PC-9 (cell line): ENCODE results near the gene USP28. TPM values are rescaled to one million over a fixed set of nuclear protein-coding genes. Genes with fewer than 3 reads are reported as not detected.

Experiments
- BruUV-seq: library from RNA; stranded (reverse); fragments of 400-500 nt; replicated peaks from 2 replicates; lab custom pipeline; 2021; lab: Mats Ljungman, UMichigan
- CTCF ChIA-PET: fragments of 300-600 bp; sonication (Branson Sonifier 250); formaldehyde crosslinking; loops from one replicate; lab custom pipeline; 2022; ENCODE audit warnings: antibody characterized with exemption; lab: Charles Lee
- POLR2A ChIA-PET: fragments of 300-600 bp; sonication (Branson Sonifier 250); formaldehyde crosslinking; loops from one replicate; lab custom pipeline; 2022; ENCODE audit warnings: antibody characterized with exemption; ENCODE audit not compliant: unreplicated experiment; lab: Charles Lee
- DNase-seq, 2 experiments: peaks; one replicate each; pipeline versions ENCODE4 v3.0.0 to v3.0.0-alpha.2; 2015 to 2022; ENCODE audit warnings: mixed read lengths in 1 of 2
- H2AFZ ChIP-seq: fragments of 200-600 bp; sonication (generic); 2 replicates; pipeline ENCODE4 v1.8.1; 2017; ENCODE audit warnings: antibody characterized with exemption
- H3F3A ChIP-seq: fragments of 200-600 bp; sonication (generic); 2 replicates; pipeline ENCODE4 v1.8.1; 2017; ENCODE audit warnings: antibody characterized with exemption, mild to moderate bottlenecking, low read depth; ENCODE audit not compliant: insufficient read depth
- H3K27ac ChIP-seq: fragments of 200-600 bp; sonication (generic); 2 replicates; pipeline ENCODE4 v1.6.1; 2016; ENCODE audit warnings: mixed run types
- H3K27me3 ChIP-seq: fragments of 200-600 bp; sonication (generic); 2 replicates; pipeline ENCODE4 v1.6.1; 2016; ENCODE audit warnings: low read depth, mixed run types; ENCODE audit not compliant: insufficient read depth
- H3K36me3 ChIP-seq: fragments of 200-600 bp; sonication (generic); 2 replicates; pipeline ENCODE4 v1.6.1; 2016; ENCODE audit warnings: low read depth, mixed run types
- H3K4me1 ChIP-seq: fragments of 200-600 bp; sonication (generic); replicated peaks from 2 replicates; pipeline ENCODE4 v1.6.1; 2016; ENCODE audit warnings: mixed run types; ENCODE audit not compliant: insufficient read depth
- H3K4me2 ChIP-seq: fragments of 200-600 bp; sonication (generic); 2 replicates; pipeline ENCODE4 v1.6.1; 2017; ENCODE audit warnings: mixed run types
- H3K4me3 ChIP-seq: fragments of 200-600 bp; sonication (generic); 2 replicates; pipeline ENCODE4 v1.6.1; 2016; ENCODE audit warnings: mixed run types
- H3K79me2 ChIP-seq: fragments of 200-600 bp; sonication (generic); 2 replicates; pipeline ENCODE4 v1.6.1; 2017; ENCODE audit warnings: low read depth, mixed run types
- H3K9me2 ChIP-seq: fragments of 200-600 bp; sonication (generic); 2 replicates; pipeline ENCODE4 v1.8.1; 2017; ENCODE audit warnings: mild to moderate bottlenecking; ENCODE audit not compliant: insufficient read depth
- H3K9me3 ChIP-seq: fragments of 200-600 bp; sonication (generic); 2 replicates; pipeline ENCODE4 v1.8.1; 2016; ENCODE audit warnings: low read depth; ENCODE audit not compliant: insufficient read depth
- H4K20me1 ChIP-seq: fragments of 200-600 bp; sonication (generic); 2 replicates; pipeline ENCODE4 v1.8.1; 2017; ENCODE audit not compliant: insufficient read depth
- CTCF ChIP-seq: fragments of 200-600 bp; sonication (generic); conservative IDR thresholded peaks from 2 replicates; pipeline ENCODE4 v1.6.1; 2017; ENCODE audit warnings: mixed run types, antibody characterized with exemption, mild to moderate bottlenecking, moderate library complexity
- EZH2 ChIP-seq: fragments of 200-600 bp; sonication (generic); IDR thresholded peaks from 2 replicates; pipeline ENCODE4 v1.8.0; 2017; ENCODE audit warnings: antibody characterized with exemption, low read depth
- intact Hi-C: fragments of 100-400 bp; cut with micrococcal nuclease; formaldehyde crosslinking; loops from one replicate; pipeline ENCODE4 v1.10.0; 2022; ENCODE audit not compliant: unreplicated experiment
- total RNA-seq: library from RNA; stranded (reverse); gene quantifications from 2 replicates; pipeline ENCODE4 v1.2.3, GENCODE V29; 2021

USP28 gene
- total RNA-seq, 1 experiment from 2014 or later: 38.1 TPM

GRCh38 chr11:113864410-113864809 is 11.0 kb downstream of the USP28 start:
- Histone ChIP-seq H3K4me3 (no peak overlapping the region), H3K4me1 (peaks cover 6% of the 10 kb centered on the region), H3K4me2 (no peak overlapping the region), H3F3A (no peaks in the 10 kb centered on the region), H3K27me3 (no peaks in the 10 kb centered on the region), H3K79me2 (no peaks in the 10 kb centered on the region), H3K9me2 (no peaks in the 10 kb centered on the region), H4K20me1 (peaks cover 9% of the 10 kb centered on the region; the same call in 1 of the 2 replicates), H3K36me3 (no peaks in the 10 kb centered on the region), H3K9me3 (no peaks in the 10 kb centered on the region), H2AFZ (no peak overlapping the region), H3K27ac (no peak overlapping the region)
- CTCF ChIA-PET: no interaction called here
- intact Hi-C loops: no loop called here
- no TSS peak for BruUV-seq
- DNase-seq: no peak
- no peak for TF ChIP-seq EZH2
- TF ChIP-seq CTCF: no peak
- POLR2A ChIA-PET: no interaction called here

- no peak overlapping the region for H3K4me2 ChIP-seq
- POLR2A ChIA-PET: no interaction called here
These were observed 12.9 kb downstream of the USP28 start for GRCh38 chr11:113862435-113862834.

GRCh38 chr11:113859665-113860064 is 15.7 kb downstream of the USP28 start:
- ChIA-PET CTCF (interaction anchor here (0.7 kb wide), 1 partner anchor 135 kb away, joined by 3 read pairs; no protein-coding TSS in a partner anchor), POLR2A (no interaction called here)
- H3K79me2 ChIP-seq: no peaks in the 10 kb centered on the region
- no peak for DNase-seq
- BruUV-seq: no TSS peak
- no peaks in the 10 kb centered on the region for H3K9me3 ChIP-seq
- no peak overlapping the region for H2AFZ ChIP-seq
- TF ChIP-seq EZH2: no peak
- TF ChIP-seq CTCF: no peak
- no peaks in the 10 kb centered on the region for H3K36me3 ChIP-seq
- H4K20me1 ChIP-seq: peaks cover 6% of the 10 kb centered on the region; the same call in 1 of the 2 replicates
- no peaks in the 10 kb centered on the region for H3K9me2 ChIP-seq
- H3K27me3 ChIP-seq: no peaks in the 10 kb centered on the region
- H3K27ac ChIP-seq: peak overlapping the region; percentile 46
- H3F3A ChIP-seq: no peaks in the 10 kb centered on the region
- H3K4me3 ChIP-seq: no peak overlapping the region
- H3K4me2 ChIP-seq: 0 out of 2 replicates have a peak overlapping the region, but pooled peaks have one; percentile 2
- peaks cover 6% of the 10 kb centered on the region for H3K4me1 ChIP-seq
- intact Hi-C loops: no loop called here

More at GRCh38 chr11:113862435-113862834, 12.9 kb downstream of the USP28 start:
- Histone ChIP-seq H4K20me1 (peaks cover 9% of the 10 kb centered on the region; the same call in 1 of the 2 replicates), H3K9me3 (no peaks in the 10 kb centered on the region), H3K9me2 (no peaks in the 10 kb centered on the region), H3K27ac (no peak overlapping the region), H3K4me1 (peaks cover 6% of the 10 kb centered on the region), H3K36me3 (no peaks in the 10 kb centered on the region), H3K27me3 (no peaks in the 10 kb centered on the region), H3K4me3 (no peak overlapping the region), H2AFZ (no peak overlapping the region), H3K79me2 (no peaks in the 10 kb centered on the region), H3F3A (no peaks in the 10 kb centered on the region)
- CTCF ChIA-PET: no interaction called here
- DNase-seq: no peak
- BruUV-seq: no TSS peak
- intact Hi-C loops: no loop called here
- TF ChIP-seq EZH2 (no peak), CTCF (no peak)
